Neural progenitor cell (in vitro differentiated cells): Measurements from ENCODE around the gene GMPPB. TPM values are rescaled to one million over a fixed set of nuclear protein-coding genes. Genes with fewer than 3 reads are reported as not detected.

Source experiments
- DNase-seq: peaks from one replicate; pipeline ENCODE4 v3.0.0-alpha.2; 2016; ENCODE audit warnings: low spot score
- H2AFZ ChIP-seq: fragments of 200-600 bp; sonication (generic); replicated peaks from 2 replicates; pipeline ENCODE4 v1.6.1; 2016; ENCODE audit warnings: antibody characterized with exemption
- H3F3A ChIP-seq: fragments of 200-600 bp; sonication (generic); 2 replicates; pipeline ENCODE4 v1.6.1; 2016; ENCODE audit warnings: antibody characterized with exemption, low read depth
- H3K27ac ChIP-seq: fragments of 200-600 bp; sonication (generic); 2 replicates; pipeline ENCODE4 v1.5.1; 2016; ENCODE audit warnings: mild to moderate bottlenecking
- H3K27me3 ChIP-seq: fragments of 200-600 bp; sonication (generic); 2 replicates; pipeline ENCODE4 v1.6.1; 2016; ENCODE audit warnings: mild to moderate bottlenecking, moderate library complexity
- H3K36me3 ChIP-seq: fragments of 200-600 bp; sonication (generic); 2 replicates; pipeline ENCODE4 v1.5.1; 2016
- H3K4me1 ChIP-seq: fragments of 200-600 bp; sonication (generic); 2 replicates; pipeline ENCODE4 v1.6.1; 2016; ENCODE audit warnings: mixed run types
- H3K4me2 ChIP-seq: fragments of 200-600 bp; sonication (generic); 2 replicates; pipeline ENCODE4 v1.6.1; 2016
- H3K4me3 ChIP-seq: fragments of 200-600 bp; sonication (generic); 2 replicates; pipeline ENCODE4 v1.5.1; 2016
- H3K79me2 ChIP-seq: fragments of 200-600 bp; sonication (generic); 2 replicates; pipeline ENCODE4 v1.6.1; 2016; ENCODE audit warnings: low read depth
- H3K9ac ChIP-seq: fragments of 200-600 bp; sonication (generic); 2 replicates; pipeline ENCODE4 v1.6.1; 2016
- H3K9me3 ChIP-seq: fragments of 200-600 bp; sonication (generic); 2 replicates; pipeline ENCODE4 v1.5.1; 2016; ENCODE audit warnings: low read depth
- H4K20me1 ChIP-seq: fragments of 200-600 bp; sonication (generic); 2 replicates; pipeline ENCODE4 v1.6.1; 2016; ENCODE audit warnings: low read depth
- H3K27ac Mint-ChIP-seq: 3 replicates; pipeline ENCODE4 v1.8.0; 2021; ENCODE audit warnings: mixed read lengths
- H3K27me3 Mint-ChIP-seq: 2 replicates; pipeline ENCODE4 v1.8.0; 2022; ENCODE audit warnings: low read depth, mild to moderate bottlenecking, inconsistent platforms, moderate library complexity, mixed read lengths; ENCODE audit not compliant: insufficient read depth
- H3K36me3 Mint-ChIP-seq: 3 replicates; pipeline ENCODE4 v1.8.0; 2021; ENCODE audit warnings: mixed read lengths
- H3K4me1 Mint-ChIP-seq: 3 replicates; pipeline ENCODE4 v1.8.0; 2021; ENCODE audit warnings: mixed read lengths
- H3K4me3 Mint-ChIP-seq: 3 replicates; pipeline ENCODE4 v1.8.0; 2021; ENCODE audit warnings: mild to moderate bottlenecking, moderate library complexity, mixed read lengths
- H3K9me3 Mint-ChIP-seq: 3 replicates; pipeline ENCODE4 v1.8.0; 2020; ENCODE audit warnings: mixed read lengths
- CTCF ChIP-seq: fragments of 200-600 bp; sonication (generic); IDR thresholded peaks from 2 replicates; pipeline ENCODE4 v1.5.1; 2017; ENCODE audit warnings: antibody characterized with exemption, mild to moderate bottlenecking
- EZH2 ChIP-seq: fragments of 200-600 bp; sonication (generic); IDR thresholded peaks from 2 replicates; pipeline ENCODE4 v1.6.1; 2017; ENCODE audit warnings: antibody characterized with exemption, mild to moderate bottlenecking, moderate library complexity
- EZH2phosphoT487 ChIP-seq: fragments of 200-600 bp; sonication (generic); IDR thresholded peaks from 2 replicates; pipeline ENCODE4 v1.6.1; 2017; ENCODE audit warnings: antibody characterized with exemption
- total RNA-seq: library from RNA; depleted of rRNA; stranded (reverse); fragments of >200 nt; gene quantifications from 2 replicates; pipeline ENCODE4 v1.2.3, GENCODE V29; 2015; ENCODE audit warnings: low replicate concordance

GMPPB gene
- total RNA-seq, 1 donor from 2014 or later = 10.6 TPM

GRCh38 chr3:49733551-49733950 is 9.8 kb upstream of the GMPPB start:
- no peak overlapping the region for H3K4me3 ChIP-seq
- Mint-ChIP-seq H3K27ac (no peak overlapping the region), H3K36me3 (peaks cover 36% of the 10 kb centered on the region)

GRCh38 chr3:49732597-49732996 is 8.8 kb upstream of the GMPPB start:
- Mint-ChIP-seq H3K27ac (no peak overlapping the region), H3K27me3 (no peaks in the 10 kb centered on the region), H3K9me3 (no peaks in the 10 kb centered on the region), H3K4me3 (no peak overlapping the region), H3K4me1 (no peaks in the 10 kb centered on the region), H3K36me3 (peaks cover 31% of the 10 kb centered on the region)
- Histone ChIP-seq H3K9me3 (no peaks in the 10 kb centered on the region), H2AFZ (no peak overlapping the region), H3F3A (peaks cover 7% of the 10 kb centered on the region), H3K4me2 (no peak overlapping the region), H3K9ac (no peak overlapping the region), H3K4me3 (no peak overlapping the region), H3K79me2 (no peaks in the 10 kb centered on the region), H3K27ac (no peak overlapping the region), H4K20me1 (no peaks in the 10 kb centered on the region), H3K27me3 (no peaks in the 10 kb centered on the region), H3K36me3 (peaks cover 8% of the 10 kb centered on the region), H3K4me1 (no peaks in the 10 kb centered on the region)
- DNase-seq = no peak
- TF ChIP-seq CTCF (no peak), EZH2phosphoT487 (no peak), EZH2 (no peak)

More at GRCh38 chr3:49733551-49733950, 9.8 kb upstream of the GMPPB start:
- H3K27ac ChIP-seq = no peak overlapping the region
- H3K27me3 ChIP-seq = no peaks in the 10 kb centered on the region
- no peaks in the 10 kb centered on the region for H4K20me1 ChIP-seq
- H3K4me1 Mint-ChIP-seq = no peaks in the 10 kb centered on the region
- no peak overlapping the region for H3K4me2 ChIP-seq
- peaks cover 7% of the 10 kb centered on the region for H3F3A ChIP-seq
- H3K4me1 ChIP-seq = no peaks in the 10 kb centered on the region
- DNase-seq = no peak
- no peaks in the 10 kb centered on the region for H3K9me3 Mint-ChIP-seq
- no peaks in the 10 kb centered on the region for H3K27me3 Mint-ChIP-seq
- no peaks in the 10 kb centered on the region for H3K9me3 ChIP-seq
- no peak overlapping the region for H2AFZ ChIP-seq
- no peaks in the 10 kb centered on the region for H3K79me2 ChIP-seq
- TF ChIP-seq EZH2phosphoT487 = no peak
- TF ChIP-seq EZH2 = no peak
- no peak for TF ChIP-seq CTCF
- peaks cover 8% of the 10 kb centered on the region for H3K36me3 ChIP-seq
- H3K9ac ChIP-seq = no peak overlapping the region
- H3K4me3 Mint-ChIP-seq = no peak overlapping the region

GRCh38 chr3:49729966-49730609 is 6.3 kb upstream of the GMPPB start:
- H3K79me2 ChIP-seq = no peaks in the 10 kb centered on the region
- no peak for TF ChIP-seq EZH2
- no peak for TF ChIP-seq EZH2phosphoT487
- no peak for TF ChIP-seq CTCF

More at GRCh38 chr3:49729966-49730609, 6.3 kb upstream of the GMPPB start:
- H3K36me3 Mint-ChIP-seq = peaks cover 24% of the 10 kb centered on the region
- Histone ChIP-seq H3K4me3 (no peak overlapping the region), H3K27ac (no peak overlapping the region), H3F3A (peaks cover 15% of the 10 kb centered on the region), H3K4me1 (no peaks in the 10 kb centered on the region), H4K20me1 (no peaks in the 10 kb centered on the region), H3K9me3 (no peaks in the 10 kb centered on the region), H3K27me3 (no peaks in the 10 kb centered on the region), H3K4me2 (no peak overlapping the region), H2AFZ (no peak overlapping the region), H3K9ac (no peak overlapping the region), H3K36me3 (peaks cover 5% of the 10 kb centered on the region)
- no peak overlapping the region for H3K4me3 Mint-ChIP-seq
- H3K4me1 Mint-ChIP-seq = no peaks in the 10 kb centered on the region
- H3K27me3 Mint-ChIP-seq = no peaks in the 10 kb centered on the region
- DNase-seq = no peak
- H3K27ac Mint-ChIP-seq = no peak overlapping the region
- no peaks in the 10 kb centered on the region for H3K9me3 Mint-ChIP-seq
